HEK293 (cell line): ENCODE data around the gene DDAH1.
A peak's percentile ranks its signal among the peaks of the same experiment; 100 is the strongest.

Experiments used
- BCL11B ChIP-seq: fragments of 450-650 bp; formaldehyde crosslinking; IDR thresholded peaks from 2 replicates; pipeline ENCODE4 v1.5.1; 2016; ENCODE audit warnings: low read depth, missing biosample characterization, missing genetic modification characterization
- FEZF1 ChIP-seq: fragments of 450-650 bp; formaldehyde crosslinking; IDR thresholded peaks from 2 replicates; pipeline ENCODE4 v1.5.1; 2016; ENCODE audit warnings: missing biosample characterization, missing genetic modification characterization
- GLIS1 ChIP-seq: fragments of 450-650 bp; formaldehyde crosslinking; IDR thresholded peaks from 2 replicates; pipeline ENCODE4 v1.5.1; 2016; ENCODE audit warnings: missing biosample characterization, missing genetic modification characterization
- KLF8 ChIP-seq: fragments of 450-650 bp; formaldehyde crosslinking; IDR thresholded peaks from 2 replicates; pipeline ENCODE4 v1.5.1; 2016; ENCODE audit warnings: missing biosample characterization, missing genetic modification characterization
- OSR2 ChIP-seq: fragments of 450-650 bp; formaldehyde crosslinking; IDR thresholded peaks from 2 replicates; pipeline ENCODE4 v1.5.1; 2016; ENCODE audit warnings: missing biosample characterization, missing genetic modification characterization
- OVOL3 ChIP-seq: fragments of 450-650 bp; formaldehyde crosslinking; IDR thresholded peaks from 2 replicates; pipeline ENCODE4 v1.5.1; 2016; ENCODE audit warnings: missing biosample characterization, missing genetic modification characterization
- PRDM1 ChIP-seq: fragments of 450-650 bp; formaldehyde crosslinking; IDR thresholded peaks from 2 replicates; pipeline ENCODE4; 2016; ENCODE audit warnings: missing biosample characterization, missing genetic modification characterization
- RBAK ChIP-seq: fragments of 450-650 bp; formaldehyde crosslinking; IDR thresholded peaks from 2 replicates; pipeline ENCODE4 v1.5.1; 2016; ENCODE audit warnings: missing biosample characterization, missing genetic modification characterization
- SCRT1 ChIP-seq: fragments of 450-650 bp; formaldehyde crosslinking; IDR thresholded peaks from 2 replicates; pipeline ENCODE4 v1.5.1; 2016; ENCODE audit warnings: missing biosample characterization, missing genetic modification characterization, borderline replicate concordance
- SP7 ChIP-seq: fragments of 450-650 bp; formaldehyde crosslinking; IDR thresholded peaks from 2 replicates; pipeline ENCODE4 v1.5.1; 2016; ENCODE audit warnings: missing biosample characterization, missing genetic modification characterization
- ZBTB17 ChIP-seq: fragments of 450-650 bp; formaldehyde crosslinking; IDR thresholded peaks from 2 replicates; pipeline ENCODE4 v1.5.1; 2016; ENCODE audit warnings: missing biosample characterization, missing genetic modification characterization
- ZEB2 ChIP-seq: fragments of 450-650 bp; formaldehyde crosslinking; IDR thresholded peaks from 2 replicates; pipeline ENCODE4 v1.5.1; 2016; ENCODE audit warnings: missing biosample characterization, missing genetic modification characterization
- ZFP37 ChIP-seq: fragments of 450-650 bp; formaldehyde crosslinking; IDR thresholded peaks from 2 replicates; pipeline ENCODE4 v1.5.1; 2016; ENCODE audit warnings: missing biosample characterization, missing genetic modification characterization
- ZNF324 ChIP-seq: fragments of 450-650 bp; formaldehyde crosslinking; IDR thresholded peaks from 2 replicates; pipeline ENCODE4 v1.5.1; 2016; ENCODE audit warnings: missing biosample characterization, missing genetic modification characterization
- ZNF510 ChIP-seq: fragments of 450-650 bp; formaldehyde crosslinking; IDR thresholded peaks from 2 replicates; pipeline ENCODE4 v1.5.1; 2018; ENCODE audit warnings: mild to moderate bottlenecking, missing genetic modification characterization, missing biosample characterization; ENCODE audit not compliant: insufficient replicate concordance
- ZNF560 ChIP-seq: fragments of 450-650 bp; formaldehyde crosslinking; IDR thresholded peaks from 2 replicates; pipeline ENCODE4 v1.5.1; 2017; ENCODE audit warnings: missing biosample characterization, missing genetic modification characterization, borderline replicate concordance
- ZNF585B ChIP-seq: fragments of 450-650 bp; formaldehyde crosslinking; IDR thresholded peaks from 2 replicates; pipeline ENCODE4 v1.5.1; 2016; ENCODE audit warnings: missing biosample characterization, missing genetic modification characterization
- ZNF600 ChIP-seq: fragments of 450-650 bp; formaldehyde crosslinking; IDR thresholded peaks from 2 replicates; pipeline ENCODE4 v1.5.1; 2016; ENCODE audit warnings: missing biosample characterization, missing genetic modification characterization
- ZNF623 ChIP-seq: fragments of 450-650 bp; formaldehyde crosslinking; IDR thresholded peaks from 2 replicates; pipeline ENCODE4 v1.5.1; 2016; ENCODE audit warnings: missing biosample characterization, missing genetic modification characterization
- ZNF629 ChIP-seq: fragments of 450-650 bp; formaldehyde crosslinking; IDR thresholded peaks from 2 replicates; pipeline ENCODE4 v1.5.1; 2017; ENCODE audit warnings: missing biosample characterization, missing genetic modification characterization
- ZNF843 ChIP-seq: fragments of 450-650 bp; formaldehyde crosslinking; IDR thresholded peaks from 2 replicates; pipeline ENCODE4 v1.5.1; 2016; ENCODE audit warnings: missing biosample characterization, missing genetic modification characterization
- ZXDB ChIP-seq: fragments of 450-650 bp; formaldehyde crosslinking; IDR thresholded peaks from 2 replicates; pipeline ENCODE4 v1.5.1; 2016; ENCODE audit warnings: missing biosample characterization, missing genetic modification characterization
- TF ChIP-seq, protein P1 (sequence below): fragments of 450-650 bp; formaldehyde crosslinking; IDR thresholded peaks from 2 replicates; pipeline ENCODE4 v1.5.1; 2016; ENCODE audit warnings: missing biosample characterization, missing genetic modification characterization
- TF ChIP-seq, protein P2 (sequence below): fragments of 450-650 bp; IDR thresholded peaks from 2 replicates; pipeline ENCODE4 v1.5.1; 2018; ENCODE audit warnings: missing biosample characterization, mild to moderate bottlenecking, missing genetic modification characterization
- TF ChIP-seq, protein P3 (sequence below): fragments of 450-650 bp; formaldehyde crosslinking; IDR thresholded peaks from 2 replicates; pipeline ENCODE4 v1.5.1; 2016; ENCODE audit warnings: missing biosample characterization, missing genetic modification characterization
- TF ChIP-seq, protein P4 (sequence below): fragments of 450-650 bp; formaldehyde crosslinking; IDR thresholded peaks from 2 replicates; pipeline ENCODE4 v1.5.1; 2017; ENCODE audit warnings: missing biosample characterization, missing genetic modification characterization

Gene DDAH1

DNA sequence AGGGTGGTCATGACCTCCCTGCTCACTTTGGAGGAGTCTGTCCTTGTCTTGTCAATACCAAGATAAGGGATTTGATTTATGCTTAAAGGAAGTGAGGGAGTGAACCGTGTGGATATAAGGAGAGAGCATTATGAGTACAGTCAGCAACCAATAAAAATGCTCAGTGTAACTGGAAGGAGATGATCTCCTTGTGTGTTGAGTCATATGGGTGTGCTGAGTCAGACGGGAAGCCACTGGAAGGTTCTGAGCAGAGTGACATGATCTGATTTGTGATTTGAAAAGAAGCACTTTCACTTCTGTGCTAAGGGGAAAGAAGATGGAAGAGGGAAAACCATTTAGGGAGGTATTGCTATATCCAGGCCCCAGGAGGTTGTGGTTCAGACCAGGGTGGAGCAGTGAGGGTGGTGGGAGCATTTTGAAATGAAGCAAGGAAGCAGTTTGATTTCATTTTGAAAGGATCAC, 186.1 kb downstream of the DDAH1 start (continued):
- peak; percentile 71 for TF ChIP-seq OSR2 (tag by site-specific recombination)
- no peak for TF ChIP-seq ZNF585B
- TF ChIP-seq ZNF324 (tag by site-specific recombination): peak; percentile 58; the same call in 1 of the 2 replicates
- peak; percentile 81 for TF ChIP-seq SP7 (tag by site-specific recombination)
- TF ChIP-seq ZNF600: 0 out of 2 replicates have a peak, but pooled peaks have one; percentile 15
- TF ChIP-seq, protein P1, sequence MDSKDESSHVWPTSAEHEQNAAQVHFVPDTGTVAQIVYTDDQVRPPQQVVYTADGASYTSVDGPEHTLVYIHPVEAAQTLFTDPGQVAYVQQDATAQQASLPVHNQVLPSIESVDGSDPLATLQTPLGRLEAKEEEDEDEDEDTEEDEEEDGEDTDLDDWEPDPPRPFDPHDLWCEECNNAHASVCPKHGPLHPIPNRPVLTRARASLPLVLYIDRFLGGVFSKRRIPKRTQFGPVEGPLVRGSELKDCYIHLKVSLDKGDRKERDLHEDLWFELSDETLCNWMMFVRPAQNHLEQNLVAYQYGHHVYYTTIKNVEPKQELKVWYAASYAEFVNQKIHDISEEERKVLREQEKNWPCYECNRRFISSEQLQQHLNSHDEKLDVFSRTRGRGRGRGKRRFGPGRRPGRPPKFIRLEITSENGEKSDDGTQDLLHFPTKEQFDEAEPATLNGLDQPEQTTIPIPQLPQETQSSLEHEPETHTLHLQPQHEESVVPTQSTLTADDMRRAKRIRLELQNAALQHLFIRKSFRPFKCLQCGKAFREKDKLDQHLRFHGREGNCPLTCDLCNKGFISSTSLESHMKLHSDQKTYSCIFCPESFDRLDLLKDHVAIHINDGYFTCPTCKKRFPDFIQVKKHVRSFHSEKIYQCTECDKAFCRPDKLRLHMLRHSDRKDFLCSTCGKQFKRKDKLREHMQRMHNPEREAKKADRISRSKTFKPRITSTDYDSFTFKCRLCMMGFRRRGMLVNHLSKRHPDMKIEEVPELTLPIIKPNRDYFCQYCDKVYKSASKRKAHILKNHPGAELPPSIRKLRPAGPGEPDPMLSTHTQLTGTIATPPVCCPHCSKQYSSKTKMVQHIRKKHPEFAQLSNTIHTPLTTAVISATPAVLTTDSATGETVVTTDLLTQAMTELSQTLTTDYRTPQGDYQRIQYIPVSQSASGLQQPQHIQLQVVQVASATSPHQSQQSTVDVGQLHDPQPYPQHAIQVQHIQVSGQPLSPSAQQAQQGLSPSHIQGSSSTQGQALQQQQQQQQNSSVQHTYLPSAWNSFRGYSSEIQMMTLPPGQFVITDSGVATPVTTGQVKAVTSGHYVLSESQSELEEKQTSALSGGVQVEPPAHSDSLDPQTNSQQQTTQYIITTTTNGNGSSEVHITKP (tag by site-specific recombination): peak; percentile 39; the same call in 1 of the 2 replicates
- TF ChIP-seq, protein P2, sequence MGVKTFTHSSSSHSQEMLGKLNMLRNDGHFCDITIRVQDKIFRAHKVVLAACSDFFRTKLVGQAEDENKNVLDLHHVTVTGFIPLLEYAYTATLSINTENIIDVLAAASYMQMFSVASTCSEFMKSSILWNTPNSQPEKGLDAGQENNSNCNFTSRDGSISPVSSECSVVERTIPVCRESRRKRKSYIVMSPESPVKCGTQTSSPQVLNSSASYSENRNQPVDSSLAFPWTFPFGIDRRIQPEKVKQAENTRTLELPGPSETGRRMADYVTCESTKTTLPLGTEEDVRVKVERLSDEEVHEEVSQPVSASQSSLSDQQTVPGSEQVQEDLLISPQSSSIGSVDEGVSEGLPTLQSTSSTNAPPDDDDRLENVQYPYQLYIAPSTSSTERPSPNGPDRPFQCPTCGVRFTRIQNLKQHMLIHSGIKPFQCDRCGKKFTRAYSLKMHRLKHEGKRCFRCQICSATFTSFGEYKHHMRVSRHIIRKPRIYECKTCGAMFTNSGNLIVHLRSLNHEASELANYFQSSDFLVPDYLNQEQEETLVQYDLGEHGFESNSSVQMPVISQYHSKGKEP (tag by site-specific recombination): no peak
- peak; percentile 73 for TF ChIP-seq ZNF629 (tag by site-specific recombination)
- TF ChIP-seq, protein P3, sequence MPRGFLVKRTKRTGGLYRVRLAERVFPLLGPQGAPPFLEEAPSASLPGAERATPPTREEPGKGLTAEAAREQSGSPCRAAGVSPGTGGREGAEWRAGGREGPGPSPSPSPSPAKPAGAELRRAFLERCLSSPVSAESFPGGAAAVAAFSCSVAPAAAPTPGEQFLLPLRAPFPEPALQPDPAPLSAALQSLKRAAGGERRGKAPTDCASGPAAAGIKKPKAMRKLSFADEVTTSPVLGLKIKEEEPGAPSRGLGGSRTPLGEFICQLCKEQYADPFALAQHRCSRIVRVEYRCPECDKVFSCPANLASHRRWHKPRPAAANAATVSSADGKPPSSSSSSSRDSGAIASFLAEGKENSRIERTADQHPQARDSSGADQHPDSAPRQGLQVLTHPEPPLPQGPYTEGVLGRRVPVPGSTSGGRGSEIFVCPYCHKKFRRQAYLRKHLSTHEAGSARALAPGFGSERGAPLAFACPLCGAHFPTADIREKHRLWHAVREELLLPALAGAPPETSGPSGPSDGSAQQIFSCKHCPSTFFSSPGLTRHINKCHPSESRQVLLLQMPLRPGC (tag by site-specific recombination): peak; percentile 51; the same call in 1 of the 2 replicates
- no peak for TF ChIP-seq ZNF623
- no peak for TF ChIP-seq BCL11B (tag by site-specific recombination)
- no peak for TF ChIP-seq RBAK (tag by site-specific recombination)
- peak; percentile 57; the same call in 1 of the 2 replicates for TF ChIP-seq ZEB2 (tag by site-specific recombination)
- peak; percentile 70; the same call in 1 of the 2 replicates for TF ChIP-seq ZFP37 (tag by site-specific recombination)
- TF ChIP-seq ZBTB17 (tag by site-specific recombination): peak; percentile 37; the same call in 1 of the 2 replicates
- peak; percentile 88 for TF ChIP-seq FEZF1 (tag by site-specific recombination)
- TF ChIP-seq OVOL3: peak; percentile 54; the same call in 1 of the 2 replicates
- TF ChIP-seq KLF8 (tag by site-specific recombination): 0 out of 2 replicates have a peak, but pooled peaks have one; percentile 19
- peak; percentile 49; the same call in 1 of the 2 replicates for TF ChIP-seq ZXDB (tag by site-specific recombination)
- no peak for TF ChIP-seq ZNF560 (tag by site-specific recombination)
- TF ChIP-seq, protein P4, sequence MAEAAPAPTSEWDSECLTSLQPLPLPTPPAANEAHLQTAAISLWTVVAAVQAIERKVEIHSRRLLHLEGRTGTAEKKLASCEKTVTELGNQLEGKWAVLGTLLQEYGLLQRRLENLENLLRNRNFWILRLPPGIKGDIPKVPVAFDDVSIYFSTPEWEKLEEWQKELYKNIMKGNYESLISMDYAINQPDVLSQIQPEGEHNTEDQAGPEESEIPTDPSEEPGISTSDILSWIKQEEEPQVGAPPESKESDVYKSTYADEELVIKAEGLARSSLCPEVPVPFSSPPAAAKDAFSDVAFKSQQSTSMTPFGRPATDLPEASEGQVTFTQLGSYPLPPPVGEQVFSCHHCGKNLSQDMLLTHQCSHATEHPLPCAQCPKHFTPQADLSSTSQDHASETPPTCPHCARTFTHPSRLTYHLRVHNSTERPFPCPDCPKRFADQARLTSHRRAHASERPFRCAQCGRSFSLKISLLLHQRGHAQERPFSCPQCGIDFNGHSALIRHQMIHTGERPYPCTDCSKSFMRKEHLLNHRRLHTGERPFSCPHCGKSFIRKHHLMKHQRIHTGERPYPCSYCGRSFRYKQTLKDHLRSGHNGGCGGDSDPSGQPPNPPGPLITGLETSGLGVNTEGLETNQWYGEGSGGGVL (tag by site-specific recombination): peak; percentile 66
- no peak for TF ChIP-seq ZNF510 (tag by site-specific recombination)
- peak; percentile 62; the same call in 1 of the 2 replicates for TF ChIP-seq ZNF843 (tag by site-specific recombination)
- peak; percentile 44; the same call in 1 of the 2 replicates for TF ChIP-seq PRDM1 (tag by site-specific recombination)
- TF ChIP-seq SCRT1 (tag by site-specific recombination): no peak
- TF ChIP-seq GLIS1 (tag by site-specific recombination): peak; percentile 57
